A549 (cell line): ENCODE data around the gene FAM20C. TPM values are rescaled to one million over a fixed set of nuclear protein-coding genes. Genes with fewer than 3 reads are reported as not detected.

Experiments used
- ATAC-seq, 2 experiments: fragments of 200-7000 bp in 1 of 2; fragments of >200 bp in 1 of 2; cut with Nextera tagmentation in 1 of 2; cut with Tn5 transposase in 1 of 2; 3 replicates each; pipeline versions ENCODE4 v1.8.0 to v1.9.1; 2018 to 2020; ENCODE audit warnings: mild to moderate bottlenecking in 1 of 2, moderate library complexity in 1 of 2
- CTCF ChIA-PET: fragments of 300-600 bp; sonication (Branson Sonifier 250); formaldehyde crosslinking; extraction: SDS; loops from one replicate; lab custom pipeline; 2021; ENCODE audit warnings: antibody characterized with exemption, inconsistent platforms; lab: Yijun Ruan, JAX
- POLR2A ChIA-PET: fragments of 350-600 bp; formaldehyde crosslinking; extraction: SDS; loops from one replicate; lab custom pipeline; 2021; ENCODE audit warnings: antibody characterized with exemption, inconsistent platforms; lab: Yijun Ruan, JAX
- DNase-seq, 2 experiments: peaks; one replicate each; pipeline versions ENCODE4 v3.0.0 to v3.0.0-alpha.2; 2011 to 2016; ENCODE audit warnings: low read depth in 1 of 2, low spot score in 1 of 2
- FAIRE-seq: peaks from 2 replicates; lab custom pipeline; 2011; peaks lifted over from hg19 to GRCh38; lab: Jason Lieb, UNC
- H3K27ac ChIP-seq, 2 experiments: fragments of >200 bp; sonication (Bioruptor Twin); formaldehyde crosslinking; 3 replicates each; pipeline ENCODE4 v1.5.1; 2016 to 2017
- H3K4me1 ChIP-seq: fragments of >200 bp; sonication (Bioruptor Twin); formaldehyde crosslinking; 3 replicates; pipeline ENCODE4 v1.6.1; 2016
- H3K4me2 ChIP-seq: fragments of >200 bp; sonication (Bioruptor Twin); formaldehyde crosslinking; 3 replicates; pipeline ENCODE4 v1.6.1; 2016
- H3K4me3 ChIP-seq: fragments of >200 bp; sonication (Bioruptor Twin); formaldehyde crosslinking; 3 replicates; pipeline ENCODE4 v1.5.1; 2016
- H3K9me3 ChIP-seq: fragments of >200 bp; sonication (Bioruptor Twin); formaldehyde crosslinking; 3 replicates; pipeline ENCODE4 v1.6.1; 2016
- CHD4 ChIP-seq: fragments of 200-600 bp; sonication (generic); IDR thresholded peaks from 2 replicates; pipeline ENCODE4 v1.6.1; 2016; ENCODE audit warnings: antibody characterized with exemption, mild to moderate bottlenecking, borderline replicate concordance
- EHF ChIP-seq: fragments of 250-450 bp; sonication (Bioruptor Pico); IDR thresholded peaks from 2 replicates; pipeline ENCODE4 v1.5.0; 2020; ENCODE audit warnings: mild to moderate bottlenecking
- ESRRA ChIP-seq: fragments of 150-350 bp; IDR thresholded peaks from 2 replicates; pipeline ENCODE4 v1.6.1; 2014; ENCODE audit warnings: mild to moderate bottlenecking, low read length, borderline replicate concordance
- FOSL2 ChIP-seq, 2 experiments: fragments of 450-650 bp in 1 of 2; fragments of >200 bp in 1 of 2; sonication (Bioruptor Twin) in 1 of 2; formaldehyde crosslinking; IDR thresholded peaks; 2 replicates each; pipeline versions ENCODE4 v1.5.0 to v1.6.1; 2016 to 2020; ENCODE audit warnings: mild to moderate bottlenecking in 1 of 2, moderate library complexity in 1 of 2
- HEYL ChIP-seq: fragments of 250-450 bp; sonication (Bioruptor Pico); IDR thresholded peaks from 2 replicates; pipeline ENCODE4 v1.8.0; 2021; ENCODE audit warnings: mild to moderate bottlenecking, moderate library complexity
- KDM5A ChIP-seq: fragments of 200-600 bp; sonication (generic); IDR thresholded peaks from 2 replicates; pipeline ENCODE4 v1.6.1; 2016; ENCODE audit warnings: antibody characterized with exemption, mild to moderate bottlenecking
- PHF8 ChIP-seq: fragments of 200-600 bp; sonication (generic); IDR thresholded peaks from 2 replicates; pipeline ENCODE4 v1.6.1; 2016; ENCODE audit warnings: low read depth, mild to moderate bottlenecking, antibody characterized with exemption, moderate library complexity, borderline replicate concordance
- POLR2AphosphoS2 ChIP-seq: conservative IDR thresholded peaks from 2 replicates; pipeline ENCODE4 v1.6.1; 2012; ENCODE audit warnings: low read length, improper control_type of control experiment, inconsistent platforms
- RNF2 ChIP-seq: fragments of 200-600 bp; sonication (generic); IDR thresholded peaks from 2 replicates; pipeline ENCODE4 v1.6.1; 2016; ENCODE audit warnings: low read depth, mild to moderate bottlenecking, antibody characterized with exemption, moderate library complexity, borderline replicate concordance
- SREBF2 ChIP-seq: fragments of 450-650 bp; IDR thresholded peaks from 2 replicates; pipeline ENCODE4 v1.6.1; 2014; ENCODE audit warnings: mild to moderate bottlenecking, moderate library complexity
- TFCP2L1 ChIP-seq: fragments of 250-450 bp; sonication (Bioruptor Pico); IDR thresholded peaks from 2 replicates; pipeline ENCODE4 v1.5.0; 2021; ENCODE audit warnings: mild to moderate bottlenecking
- TP53 ChIP-seq: fragments of 250-450 bp; sonication (Bioruptor Pico); IDR thresholded peaks from 2 replicates; pipeline ENCODE4 v1.5.0; 2021; ENCODE audit warnings: mild to moderate bottlenecking, moderate library complexity
- WGBS: methylation state at CpG from one replicate; pipeline ENCODE4 v1.1.6; 2017; ENCODE audit errors: missing lambda C conversion rate; 5-methylcytosine and 5-hydroxymethylcytosine counted together
- polyA plus RNA-seq, 4 experiments: library from polyadenylated mRNA; depleted of rRNA in 3 of 4; stranded (reverse); fragments of >200 nt; fragmentation: RNase III in 1 of 4; extraction: RNeasy Plus Mini Kit Qiagen cat#74134 plus additional on column Dnase treatment in 1 of 4; gene quantifications; 2 replicates in 3 of 4; 3 replicates in 1 of 4; pipeline ENCODE4 v1.2.3, GENCODE V29; 2011 to 2017
- TF ChIP-seq, protein P1 (sequence below): fragments of 150-350 bp; IDR thresholded peaks from 2 replicates; pipeline ENCODE4 v1.6.1; 2014; ENCODE audit warnings: low read depth, mild to moderate bottlenecking, low read length
- TF ChIP-seq, protein P2 (sequence below): fragments of 200-600 bp; sonication (generic); IDR thresholded peaks from 2 replicates; pipeline ENCODE4 v1.6.1; 2016; ENCODE audit warnings: antibody characterized with exemption, mild to moderate bottlenecking, moderate library complexity
- TF ChIP-seq, protein P3 (sequence below): fragments of 250-450 bp; sonication (Bioruptor Pico); IDR thresholded peaks from 2 replicates; pipeline ENCODE4 v1.5.0; 2020; ENCODE audit warnings: low read depth, mild to moderate bottlenecking, moderate library complexity
- TF ChIP-seq, protein P4 (sequence below): fragments of >200 bp; sonication (Bioruptor Twin); formaldehyde crosslinking; IDR thresholded peaks from 3 replicates; pipeline ENCODE4 v1.5.1; 2016
- TF ChIP-seq, protein P5 (sequence below): fragments of 250-450 bp; sonication (Bioruptor Pico); IDR thresholded peaks from 2 replicates; pipeline ENCODE4 v1.5.0; 2021; ENCODE audit warnings: mild to moderate bottlenecking, moderate library complexity, borderline replicate concordance

The FAM20C gene
- polyA plus RNA-seq, 2 of the 4 experiments (the other 2 are of a cell fraction) = 5.6 to 20.3 TPM

DNA sequence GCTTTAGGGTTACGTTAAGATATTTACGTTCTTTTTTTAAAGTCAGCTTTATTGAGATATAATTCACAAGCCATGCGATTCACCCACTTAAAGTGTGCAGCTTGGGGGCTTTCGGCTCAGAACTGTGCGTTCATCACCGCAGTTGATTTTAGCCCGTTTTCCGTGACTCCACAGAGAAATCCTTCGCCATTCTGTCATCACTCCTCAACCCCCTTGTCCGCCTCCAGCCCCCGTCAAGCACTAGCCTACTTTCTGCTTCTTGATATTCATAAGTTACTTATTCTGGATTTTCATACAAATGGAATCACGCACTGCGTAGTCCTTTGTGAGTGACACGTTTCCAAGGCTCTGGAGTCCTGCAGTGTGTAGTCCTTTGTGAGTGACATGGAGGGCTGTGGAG is 20.4 kb downstream of the FAM20C start (continued):
- TF ChIP-seq, protein P1, sequence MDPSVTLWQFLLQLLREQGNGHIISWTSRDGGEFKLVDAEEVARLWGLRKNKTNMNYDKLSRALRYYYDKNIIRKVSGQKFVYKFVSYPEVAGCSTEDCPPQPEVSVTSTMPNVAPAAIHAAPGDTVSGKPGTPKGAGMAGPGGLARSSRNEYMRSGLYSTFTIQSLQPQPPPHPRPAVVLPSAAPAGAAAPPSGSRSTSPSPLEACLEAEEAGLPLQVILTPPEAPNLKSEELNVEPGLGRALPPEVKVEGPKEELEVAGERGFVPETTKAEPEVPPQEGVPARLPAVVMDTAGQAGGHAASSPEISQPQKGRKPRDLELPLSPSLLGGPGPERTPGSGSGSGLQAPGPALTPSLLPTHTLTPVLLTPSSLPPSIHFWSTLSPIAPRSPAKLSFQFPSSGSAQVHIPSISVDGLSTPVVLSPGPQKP = no peak
- TF ChIP-seq, all 56 proteins: peak for 0

DNA sequence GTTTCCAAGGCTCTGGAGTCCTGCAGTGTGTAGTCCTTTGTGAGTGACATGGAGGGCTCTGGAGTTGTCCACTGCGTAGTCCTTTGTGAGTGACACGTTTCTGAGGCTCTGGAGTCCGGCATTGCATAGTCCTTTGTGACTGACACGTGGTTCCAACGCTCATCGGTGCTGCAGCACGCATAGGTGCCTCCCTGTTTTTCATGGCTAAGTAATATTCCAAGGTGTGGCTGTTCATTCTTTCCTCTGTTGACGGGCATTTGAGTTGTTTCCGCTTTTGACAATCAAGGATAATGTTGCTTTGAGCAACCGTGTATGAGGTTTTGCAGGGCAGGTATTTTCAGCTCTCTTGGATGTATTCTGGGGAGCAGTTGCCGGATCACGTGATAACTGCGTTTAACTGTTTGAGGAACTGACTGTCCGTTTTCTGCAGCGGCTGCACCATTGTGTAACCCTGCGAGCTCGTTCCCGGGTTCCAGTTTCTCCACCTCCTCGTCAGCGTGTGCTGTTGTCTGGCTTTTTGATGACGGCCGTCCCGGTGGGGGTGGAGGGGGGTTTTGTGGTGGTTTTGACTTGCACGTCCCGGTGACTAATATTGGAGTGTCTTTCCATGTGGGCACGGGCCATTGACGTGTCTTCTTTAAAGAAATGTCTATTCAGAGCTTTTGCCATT is 21.1 kb downstream of the FAM20C start:
- H3K4me1 ChIP-seq = peaks cover 11% of the 10 kb centered on the region
- no peak overlapping the region for H3K4me2 ChIP-seq
- FAIRE-seq = no peak
- TF ChIP-seq CHD4 (no peak), RNF2 (no peak), TP53 (no peak), ESRRA (no peak), FOSL2 (IDR thresholded peaks at IDR 0.05) (no peak), FOSL2 (CRISPR knock-in tag; IDR thresholded peaks at IDR 0.05) (no peak), TFCP2L1 (no peak), EHF (CRISPR knock-in tag) (no peak), POLR2AphosphoS2 (no peak), KDM5A (no peak), HEYL (CRISPR knock-in tag) (no peak), PHF8 (no peak), SREBF2 (no peak)
- TF ChIP-seq, protein P1 = no peak
- TF ChIP-seq, protein P2, sequence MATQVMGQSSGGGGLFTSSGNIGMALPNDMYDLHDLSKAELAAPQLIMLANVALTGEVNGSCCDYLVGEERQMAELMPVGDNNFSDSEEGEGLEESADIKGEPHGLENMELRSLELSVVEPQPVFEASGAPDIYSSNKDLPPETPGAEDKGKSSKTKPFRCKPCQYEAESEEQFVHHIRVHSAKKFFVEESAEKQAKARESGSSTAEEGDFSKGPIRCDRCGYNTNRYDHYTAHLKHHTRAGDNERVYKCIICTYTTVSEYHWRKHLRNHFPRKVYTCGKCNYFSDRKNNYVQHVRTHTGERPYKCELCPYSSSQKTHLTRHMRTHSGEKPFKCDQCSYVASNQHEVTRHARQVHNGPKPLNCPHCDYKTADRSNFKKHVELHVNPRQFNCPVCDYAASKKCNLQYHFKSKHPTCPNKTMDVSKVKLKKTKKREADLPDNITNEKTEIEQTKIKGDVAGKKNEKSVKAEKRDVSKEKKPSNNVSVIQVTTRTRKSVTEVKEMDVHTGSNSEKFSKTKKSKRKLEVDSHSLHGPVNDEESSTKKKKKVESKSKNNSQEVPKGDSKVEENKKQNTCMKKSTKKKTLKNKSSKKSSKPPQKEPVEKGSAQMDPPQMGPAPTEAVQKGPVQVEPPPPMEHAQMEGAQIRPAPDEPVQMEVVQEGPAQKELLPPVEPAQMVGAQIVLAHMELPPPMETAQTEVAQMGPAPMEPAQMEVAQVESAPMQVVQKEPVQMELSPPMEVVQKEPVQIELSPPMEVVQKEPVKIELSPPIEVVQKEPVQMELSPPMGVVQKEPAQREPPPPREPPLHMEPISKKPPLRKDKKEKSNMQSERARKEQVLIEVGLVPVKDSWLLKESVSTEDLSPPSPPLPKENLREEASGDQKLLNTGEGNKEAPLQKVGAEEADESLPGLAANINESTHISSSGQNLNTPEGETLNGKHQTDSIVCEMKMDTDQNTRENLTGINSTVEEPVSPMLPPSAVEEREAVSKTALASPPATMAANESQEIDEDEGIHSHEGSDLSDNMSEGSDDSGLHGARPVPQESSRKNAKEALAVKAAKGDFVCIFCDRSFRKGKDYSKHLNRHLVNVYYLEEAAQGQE = no peak
- TF ChIP-seq, protein P3, sequence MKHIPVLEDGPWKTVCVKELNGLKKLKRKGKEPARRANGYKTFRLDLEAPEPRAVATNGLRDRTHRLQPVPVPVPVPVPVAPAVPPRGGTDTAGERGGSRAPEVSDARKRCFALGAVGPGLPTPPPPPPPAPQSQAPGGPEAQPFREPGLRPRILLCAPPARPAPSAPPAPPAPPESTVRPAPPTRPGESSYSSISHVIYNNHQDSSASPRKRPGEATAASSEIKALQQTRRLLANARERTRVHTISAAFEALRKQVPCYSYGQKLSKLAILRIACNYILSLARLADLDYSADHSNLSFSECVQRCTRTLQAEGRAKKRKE (CRISPR knock-in tag) = no peak
- TF ChIP-seq, protein P4, sequence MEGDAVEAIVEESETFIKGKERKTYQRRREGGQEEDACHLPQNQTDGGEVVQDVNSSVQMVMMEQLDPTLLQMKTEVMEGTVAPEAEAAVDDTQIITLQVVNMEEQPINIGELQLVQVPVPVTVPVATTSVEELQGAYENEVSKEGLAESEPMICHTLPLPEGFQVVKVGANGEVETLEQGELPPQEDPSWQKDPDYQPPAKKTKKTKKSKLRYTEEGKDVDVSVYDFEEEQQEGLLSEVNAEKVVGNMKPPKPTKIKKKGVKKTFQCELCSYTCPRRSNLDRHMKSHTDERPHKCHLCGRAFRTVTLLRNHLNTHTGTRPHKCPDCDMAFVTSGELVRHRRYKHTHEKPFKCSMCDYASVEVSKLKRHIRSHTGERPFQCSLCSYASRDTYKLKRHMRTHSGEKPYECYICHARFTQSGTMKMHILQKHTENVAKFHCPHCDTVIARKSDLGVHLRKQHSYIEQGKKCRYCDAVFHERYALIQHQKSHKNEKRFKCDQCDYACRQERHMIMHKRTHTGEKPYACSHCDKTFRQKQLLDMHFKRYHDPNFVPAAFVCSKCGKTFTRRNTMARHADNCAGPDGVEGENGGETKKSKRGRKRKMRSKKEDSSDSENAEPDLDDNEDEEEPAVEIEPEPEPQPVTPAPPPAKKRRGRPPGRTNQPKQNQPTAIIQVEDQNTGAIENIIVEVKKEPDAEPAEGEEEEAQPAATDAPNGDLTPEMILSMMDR = no peak
- TF ChIP-seq, protein P5, sequence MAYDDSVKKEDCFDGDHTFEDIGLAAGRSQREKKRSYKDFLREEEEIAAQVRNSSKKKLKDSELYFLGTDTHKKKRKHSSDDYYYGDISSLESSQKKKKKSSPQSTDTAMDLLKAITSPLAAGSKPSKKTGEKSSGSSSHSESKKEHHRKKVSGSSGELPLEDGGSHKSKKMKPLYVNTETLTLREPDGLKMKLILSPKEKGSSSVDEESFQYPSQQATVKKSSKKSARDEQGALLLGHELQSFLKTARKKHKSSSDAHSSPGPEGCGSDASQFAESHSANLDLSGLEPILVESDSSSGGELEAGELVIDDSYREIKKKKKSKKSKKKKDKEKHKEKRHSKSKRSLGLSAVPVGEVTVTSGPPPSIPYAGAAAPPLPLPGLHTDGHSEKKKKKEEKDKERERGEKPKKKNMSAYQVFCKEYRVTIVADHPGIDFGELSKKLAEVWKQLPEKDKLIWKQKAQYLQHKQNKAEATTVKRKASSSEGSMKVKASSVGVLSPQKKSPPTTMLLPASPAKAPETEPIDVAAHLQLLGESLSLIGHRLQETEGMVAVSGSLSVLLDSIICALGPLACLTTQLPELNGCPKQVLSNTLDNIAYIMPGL = no peak
- TF ChIP-seq, all 56 proteins: peak for 0
- no peak overlapping the region for H3K4me3 ChIP-seq
- no peak for ATAC-seq
- no peak for DNase-seq
- ChIA-PET POLR2A (no interaction called here), CTCF (no interaction called here)
- H3K27ac ChIP-seq = no peak overlapping the region
- 95% methylated on average over 26 of the region's 27 CpGs for WGBS
- H3K9me3 ChIP-seq = no peaks in the 10 kb centered on the region
